Stomach (tissue), 9 donors: ENCODE measurements around the gene XPO6. TPM values are rescaled to one million over a fixed set of nuclear protein-coding genes. Genes with fewer than 3 reads are reported as not detected.
"Not testable (repeated sequence)": the region's sequence is repeated elsewhere in the genome, so short reads cannot be mapped to it uniquely, and the experiment has no call there.

Experiments
- DNase-seq, 2 donors: peaks; one replicate each; pipeline versions ENCODE4 v3.0.0 to v3.0.0-alpha.2; 2013 to 2019
- H3K27ac ChIP-seq, 5 donors: fragments of 200-600 bp in 4 of 5; sonication (generic) in 4 of 5; one replicate each; pipeline ENCODE4 v1.5.1; 2013 to 2019; ENCODE audit warnings: mild to moderate bottlenecking in 1 of 5, moderate library complexity in 1 of 5
- H3K27me3 ChIP-seq, 3 donors: fragments of 200-600 bp; sonication (generic); one replicate each; pipeline ENCODE4 v1.5.1; 2017 to 2019; ENCODE audit warnings: mixed run types in 1 of 3
- H3K36me3 ChIP-seq, 4 donors: fragments of 200-600 bp; sonication (generic); 1 replicate in 3 of 4; 2 replicates in 1 of 4; pipeline ENCODE4 v1.5.1; 2016 to 2019
- H3K4me1 ChIP-seq, 4 donors: fragments of 200-600 bp; sonication (generic); one replicate each; pipeline ENCODE4 v1.5.1; 2016 to 2019
- H3K4me3 ChIP-seq, 4 donors: fragments of 200-600 bp; sonication (generic) in 3 of 4; one replicate each; pipeline ENCODE4 v1.5.1; 2016 to 2019; ENCODE audit warnings: mild to moderate bottlenecking in 1 of 4
- H3K9me3 ChIP-seq, 4 donors: fragments of 200-600 bp; sonication (generic); one replicate each; pipeline ENCODE4 v1.5.1; 2016 to 2019
- CTCF ChIP-seq, 7 experiments: fragments of 450-650 bp in 4 of 7; fragments of 200-600 bp in 3 of 7; sonication (generic) in 3 of 7; IDR thresholded peaks; one replicate each; pipeline ENCODE4 v1.5.1; 2016 to 2019; ENCODE audit warnings: antibody characterized with exemption in 7 of 7, control low read depth in 2 of 7, mild to moderate bottlenecking in 1 of 7
- EP300 ChIP-seq: sonication (generic); formaldehyde crosslinking; IDR thresholded peaks from one replicate; pipeline ENCODE4 v1.6.1; 2017; ENCODE audit warnings: antibody characterized with exemption
- POLR2A ChIP-seq, 4 donors: fragments of 450-650 bp; IDR thresholded peaks; one replicate each; pipeline ENCODE4 v1.6.1; 2016; ENCODE audit warnings: antibody characterized with exemption in 4 of 4, control low read depth in 2 of 4, mild to moderate bottlenecking in 1 of 4, moderate library complexity in 1 of 4
- POLR2AphosphoS5 ChIP-seq, 3 donors: sonication (generic); formaldehyde crosslinking; IDR thresholded peaks; one replicate each; pipeline ENCODE4 v1.6.1; 2016; ENCODE audit warnings: antibody characterized with exemption in 3 of 3
- WGBS, 5 donors: extraction: QIAGEN DNeasy Blood & Tissue Kit in 3 of 5; methylation state at CpG; one replicate each; pipeline versions ENCODE4 v1.1.5 to v1.1.7; 2013 to 2018; 5-methylcytosine and 5-hydroxymethylcytosine counted together
- intact Hi-C: fragments of 100-400 bp; cut with DNase I; formaldehyde crosslinking; loops from one replicate; pipeline ENCODE4 v1.15.1; 2023; ENCODE audit warnings: low total_unique reads
- polyA plus RNA-seq, 3 donors: library from polyadenylated mRNA; stranded (reverse); fragments of 200-250 nt; gene quantifications; one replicate each; pipeline ENCODE4 v1.2.3, GENCODE V29; 2013
- total RNA-seq, 5 donors: library from RNA; depleted of rRNA; stranded (reverse); fragments of >200 nt; gene quantifications; one replicate each; pipeline versions ENCODE4 v1.1.0 to v1.2.3, GENCODE V29; 2014 to 2016
- donor health status: healthy with polysubstance abuse.
- donor health status: Bipolar disorder and iron deficiency.
- donor health status: healthy.

XPO6 gene
- total and polyA plus RNA-seq, 8 donors, result 37.2 to 241 (median 85.2) TPM

GRCh38 chr16:28118637-28119036 is 93.1 kb downstream of the XPO6 start:
- Histone ChIP-seq H3K9me3 (no peaks in the 10 kb centered on the region), H3K27me3 (no peaks in the 10 kb centered on the region), H3K36me3 (peaks cover 45 to 100% (median 97%) of the 10 kb centered on the region in 4 donors), H3K4me1 (no peaks in the 10 kb centered on the region), H3K4me3 (no peak overlapping the region), H3K27ac (no peak overlapping the region)
- TF ChIP-seq POLR2A (IDR thresholded peaks at IDR 0.05) (no peak), EP300 (no peak), POLR2AphosphoS5 (IDR thresholded peaks at IDR 0.05) (no peak), CTCF (IDR thresholded peaks at IDR 0.05) (no peak)
- WGBS, 5 donors, result 48 to 51% (median 50%) methylated on average over 2 of the region's 2 CpGs
- no peak for DNase-seq
- intact Hi-C loops, result no loop called here

GRCh38 chr16:28117168-28117565 is 94.6 kb downstream of the XPO6 start:
- intact Hi-C loops, result no loop called here
- 91 to 98% (median 97%) methylated on average over 6 of the region's 6 CpGs for WGBS, 5 donors
- Histone ChIP-seq H3K9me3 (no peaks in the 10 kb centered on the region), H3K27me3 (no peaks in the 10 kb centered on the region), H3K4me3 (no peak overlapping the region), H3K36me3 (peaks cover 45 to 100% (median 97%) of the 10 kb centered on the region in 4 donors), H3K27ac (no peak overlapping the region), H3K4me1 (no peaks in the 10 kb centered on the region)
- no peak for TF ChIP-seq POLR2AphosphoS5 (IDR thresholded peaks at IDR 0.05)
- no peak for TF ChIP-seq POLR2A (IDR thresholded peaks at IDR 0.05)
- no peak for TF ChIP-seq EP300
- TF ChIP-seq CTCF (IDR thresholded peaks at IDR 0.05), result no peak
- DNase-seq, result no peak

- H3K4me3 ChIP-seq, DNase-seq, H3K9me3 ChIP-seq, H3K27me3 ChIP-seq, H3K27ac ChIP-seq, H3K4me1 ChIP-seq, intact Hi-C loops: not testable (repeated sequence)
- WGBS, 5 donors, result 92 to 99% (median 96%) methylated on average over 6 of the region's 6 CpGs
- peaks cover 45 to 98% (median 96%) of the 10 kb centered on the region in 4 donors for H3K36me3 ChIP-seq
Measured at GRCh38 chr16:28115866-28116265, 95.9 kb downstream of the XPO6 start.

DNA sequence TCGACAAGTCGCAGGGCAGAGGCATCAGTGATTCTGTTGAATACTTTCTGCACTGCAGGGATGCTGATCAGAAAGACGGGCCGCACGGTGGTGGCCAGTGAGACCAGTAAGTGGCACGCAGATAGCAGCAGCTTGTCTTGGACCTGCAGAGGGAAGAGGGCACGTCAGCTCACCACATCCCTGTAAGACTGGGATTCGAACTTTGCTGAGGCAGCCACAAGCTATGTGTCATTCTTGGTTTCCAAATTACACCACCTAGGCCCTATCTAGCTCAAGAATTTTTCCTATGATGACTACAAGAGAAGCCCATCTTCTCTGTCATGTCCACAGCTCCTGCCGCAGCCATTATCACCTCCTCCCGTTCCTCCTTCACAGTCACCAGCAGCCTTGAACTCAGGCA is 98.9 kb downstream of the XPO6 start:
- Histone ChIP-seq H3K4me3 (no peak overlapping the region), H3K27me3 (no peaks in the 10 kb centered on the region), H3K27ac (no peak overlapping the region), H3K36me3 (peaks cover 56 to 98% (median 95%) of the 10 kb centered on the region in 4 donors), H3K4me1 (peaks cover 0 to 3% (median 0%) of the 10 kb centered on the region in 4 donors), H3K9me3 (no peaks in the 10 kb centered on the region)
- intact Hi-C loops, result no loop called here
- WGBS, 5 donors, result 82 to 94% (median 90%) methylated on average over 8 to 10 of the region's 10 CpGs
- TF ChIP-seq EP300 (no peak), POLR2AphosphoS5 (IDR thresholded peaks at IDR 0.05) (no peak), POLR2A (IDR thresholded peaks at IDR 0.05) (no peak), CTCF (IDR thresholded peaks at IDR 0.05) (no peak)
- DNase-seq, result no peak

DNA sequence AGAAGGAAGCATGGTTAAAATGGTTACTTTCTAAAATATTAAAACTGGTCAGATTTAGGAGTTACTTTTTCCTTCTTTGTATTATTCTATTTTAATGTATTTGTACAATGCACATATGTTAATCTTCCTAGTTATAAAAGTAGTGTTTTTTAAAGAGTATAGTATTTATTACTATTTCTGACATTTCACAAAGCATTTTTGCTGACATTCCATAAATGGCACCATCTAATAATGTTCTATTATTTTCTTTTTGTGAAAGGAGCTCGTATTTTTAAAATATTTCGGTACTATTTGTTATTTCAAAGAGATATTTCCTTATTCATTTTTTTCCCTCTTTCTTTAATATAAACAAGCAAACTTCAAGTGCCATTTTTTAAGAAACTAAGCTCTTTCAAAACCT is 100.8 kb downstream of the XPO6 start:
- peaks cover 61 to 98% (median 95%) of the 10 kb centered on the region in 4 donors for H3K36me3 ChIP-seq

More for the DNA sequence above, 100.8 kb downstream of the XPO6 start:
- Histone ChIP-seq H3K27ac (no peak overlapping the region), H3K4me3 (no peak overlapping the region), H3K27me3 (no peaks in the 10 kb centered on the region), H3K9me3 (no peaks in the 10 kb centered on the region), H3K4me1 (peaks cover 0 to 3% (median 0%) of the 10 kb centered on the region in 4 donors)
- no peak for TF ChIP-seq CTCF (IDR thresholded peaks at IDR 0.05)
- TF ChIP-seq POLR2A (IDR thresholded peaks at IDR 0.05), result no peak
- TF ChIP-seq POLR2AphosphoS5 (IDR thresholded peaks at IDR 0.05), result no peak
- TF ChIP-seq EP300, result no peak
- DNase-seq, result no peak
- intact Hi-C loops, result no loop called here
- 89 to 97% (median 95%) methylated on average over 2 of the region's 2 CpGs for WGBS, 5 donors
